ENCODE data around the gene CENPK.

DNA sequence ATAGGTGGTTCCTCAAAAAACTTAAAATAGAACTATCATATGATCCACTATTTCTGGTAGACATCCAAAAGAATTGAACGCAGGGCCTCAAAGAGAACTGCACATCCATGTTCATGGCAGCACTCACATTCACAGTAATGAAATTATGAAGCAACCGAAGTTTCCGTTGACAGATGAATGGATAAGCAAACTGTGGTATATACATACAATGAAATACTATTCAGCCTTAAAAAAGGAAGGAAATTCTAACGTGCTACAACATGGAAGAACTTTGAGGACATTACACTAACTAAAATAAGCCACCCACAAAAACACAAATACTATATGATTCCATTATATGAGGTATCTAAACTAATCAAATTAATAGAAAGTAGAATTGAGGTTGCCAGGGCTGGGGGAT is 18.5 kb downstream of the CENPK start:
- TF ChIP-seq TCF12 (IDR thresholded peaks at IDR 0.05; ENCODE audit: low read depth) (no peak), TEAD4 (IDR thresholded peaks at IDR 0.05) (no peak), EP300 (IDR thresholded peaks at IDR 0.05; ENCODE audit: borderline replicate concordance) (no peak), EGR1 (IDR thresholded peaks at IDR 0.05) (no peak), RAD21 (IDR thresholded peaks at IDR 0.05; ENCODE audit: low read depth) (no peak), TAF1 (IDR thresholded peaks at IDR 0.05; ENCODE audit: low read depth) (no peak)
- TF ChIP-seq, protein P1, sequence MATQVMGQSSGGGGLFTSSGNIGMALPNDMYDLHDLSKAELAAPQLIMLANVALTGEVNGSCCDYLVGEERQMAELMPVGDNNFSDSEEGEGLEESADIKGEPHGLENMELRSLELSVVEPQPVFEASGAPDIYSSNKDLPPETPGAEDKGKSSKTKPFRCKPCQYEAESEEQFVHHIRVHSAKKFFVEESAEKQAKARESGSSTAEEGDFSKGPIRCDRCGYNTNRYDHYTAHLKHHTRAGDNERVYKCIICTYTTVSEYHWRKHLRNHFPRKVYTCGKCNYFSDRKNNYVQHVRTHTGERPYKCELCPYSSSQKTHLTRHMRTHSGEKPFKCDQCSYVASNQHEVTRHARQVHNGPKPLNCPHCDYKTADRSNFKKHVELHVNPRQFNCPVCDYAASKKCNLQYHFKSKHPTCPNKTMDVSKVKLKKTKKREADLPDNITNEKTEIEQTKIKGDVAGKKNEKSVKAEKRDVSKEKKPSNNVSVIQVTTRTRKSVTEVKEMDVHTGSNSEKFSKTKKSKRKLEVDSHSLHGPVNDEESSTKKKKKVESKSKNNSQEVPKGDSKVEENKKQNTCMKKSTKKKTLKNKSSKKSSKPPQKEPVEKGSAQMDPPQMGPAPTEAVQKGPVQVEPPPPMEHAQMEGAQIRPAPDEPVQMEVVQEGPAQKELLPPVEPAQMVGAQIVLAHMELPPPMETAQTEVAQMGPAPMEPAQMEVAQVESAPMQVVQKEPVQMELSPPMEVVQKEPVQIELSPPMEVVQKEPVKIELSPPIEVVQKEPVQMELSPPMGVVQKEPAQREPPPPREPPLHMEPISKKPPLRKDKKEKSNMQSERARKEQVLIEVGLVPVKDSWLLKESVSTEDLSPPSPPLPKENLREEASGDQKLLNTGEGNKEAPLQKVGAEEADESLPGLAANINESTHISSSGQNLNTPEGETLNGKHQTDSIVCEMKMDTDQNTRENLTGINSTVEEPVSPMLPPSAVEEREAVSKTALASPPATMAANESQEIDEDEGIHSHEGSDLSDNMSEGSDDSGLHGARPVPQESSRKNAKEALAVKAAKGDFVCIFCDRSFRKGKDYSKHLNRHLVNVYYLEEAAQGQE (IDR thresholded peaks at IDR 0.05; ENCODE audit: low read depth) = no peak

All from Ishikawa (cell line).